HCT116 (cell line): ENCODE results near the gene KY. TPM values are rescaled to one million over a fixed set of nuclear protein-coding genes. Genes with fewer than 3 reads are reported as not detected.

Experiments
- ATAC-seq: fragments of 200-7000 bp; cut with Tn5 transposase; 2 replicates; pipeline ENCODE4 v1.9.1; 2020; ENCODE audit warnings: mild to moderate bottlenecking, moderate library complexity
- BruUV-seq: library from RNA; stranded (reverse); fragments of 400-500 nt; replicated peaks from 2 replicates; lab custom pipeline; 2021; lab: Mats Ljungman, UMichigan
- CTCF ChIA-PET: fragments of 300-600 bp; sonication (Branson Sonifier 250); formaldehyde crosslinking; loops from one replicate; lab custom pipeline; 2021; ENCODE audit warnings: antibody characterized with exemption; lab: Charles Lee
- POLR2A ChIA-PET: fragments of 300-600, 350-600 bp; sonication (Branson Sonifier 250); formaldehyde crosslinking; loops from one replicate; lab custom pipeline; 2021; ENCODE audit warnings: antibody characterized with exemption; lab: Charles Lee
- RAD21 ChIA-PET, 2 experiments: fragments of 300-600 bp; sonication (Branson Sonifier 250); formaldehyde crosslinking; loops; one replicate each; lab custom pipeline; 2023; ENCODE audit warnings: low total read pairs in 2 of 2; ENCODE audit not compliant: uncharacterized antibody in 2 of 2, unreplicated experiment in 2 of 2, low non-redundant PET in 1 of 2; lab: Charles Lee
- DNase-seq: peaks from one replicate; pipeline ENCODE4 v3.0.0-alpha.2; 2010; ENCODE audit warnings: low read depth, low spot score
- H2AFZ ChIP-seq: fragments of 200-600 bp; shearing (Covaris generic), sonication (generic); 2 replicates; pipeline ENCODE4 v1.6.1; 2017; ENCODE audit warnings: low read depth, mixed run types, mixed read lengths, antibody characterized with exemption, low read length; ENCODE audit not compliant: poor library complexity, severe bottlenecking
- H3K27ac ChIP-seq: 2 replicates; pipeline ENCODE4 v1.5.1; 2012; ENCODE audit warnings: low read depth, low read length
- H3K27me3 ChIP-seq: fragments of 200-600 bp; sonication (generic); 2 replicates; pipeline ENCODE4 v1.6.1; 2016; ENCODE audit warnings: mixed run types, low read length, mixed read lengths; ENCODE audit not compliant: insufficient read depth
- H3K36me3 ChIP-seq, 2 experiments: fragments of 200-500 bp in 1 of 2; fragments of 200-600 bp in 1 of 2; sonication (Bioruptor generic) in 1 of 2; sonication (generic) in 1 of 2; 2 replicates each; pipeline versions ENCODE4 v1.5.1 to v1.6.1; 2014 to 2016; ENCODE audit warnings: low read length in 2 of 2, inconsistent platforms in 1 of 2, mixed read lengths in 1 of 2, mixed run types in 1 of 2; ENCODE audit not compliant: insufficient read depth in 2 of 2, control insufficient read depth in 1 of 2
- H3K4me1 ChIP-seq, 2 experiments: fragments of 200-600 bp in 1 of 2; sonication (generic) in 1 of 2; 2 replicates each; pipeline versions ENCODE4 v1.5.1 to v1.6.1; 2012 to 2017; ENCODE audit warnings: low read length in 2 of 2, inconsistent platforms in 1 of 2, mild to moderate bottlenecking in 1 of 2, mixed read lengths in 1 of 2, mixed run types in 1 of 2, moderate library complexity in 1 of 2; ENCODE audit not compliant: insufficient read depth in 2 of 2, control insufficient read depth in 1 of 2
- H3K4me2 ChIP-seq: fragments of 200-600 bp; sonication (generic); 2 replicates; pipeline ENCODE4 v1.6.1; 2017; ENCODE audit warnings: mixed run types, low read length, mixed read lengths
- H3K4me3 ChIP-seq, 2 experiments: fragments of 200-600 bp in 1 of 2; sonication (generic) in 1 of 2; replicated peaks in 1 of 2; 2 replicates each; pipeline ENCODE4 v1.5.1; 2011 to 2016; ENCODE audit warnings: low read length in 2 of 2, control low read depth in 1 of 2, low read depth in 1 of 2, mild to moderate bottlenecking in 1 of 2, mixed read lengths in 1 of 2, mixed run types in 1 of 2
- H3K79me2 ChIP-seq: fragments of 200-600 bp; sonication (generic); 2 replicates; pipeline ENCODE4 v1.6.1; 2017; ENCODE audit warnings: mild to moderate bottlenecking, mixed run types, low read length, moderate library complexity, mixed read lengths; ENCODE audit not compliant: insufficient read depth
- H3K9ac ChIP-seq: fragments of 200-600 bp; sonication (generic); 2 replicates; pipeline ENCODE4 v1.6.1; 2016; ENCODE audit warnings: low read length, mixed read lengths
- H3K9me2 ChIP-seq: fragments of 200-600 bp; sonication (generic), shearing (Covaris generic); 2 replicates; pipeline ENCODE4 v1.6.1; 2017; ENCODE audit warnings: mixed run types, mild to moderate bottlenecking, moderate library complexity; ENCODE audit not compliant: insufficient read depth
- H3K9me3 ChIP-seq, 2 experiments: fragments of 200-500 bp in 1 of 2; fragments of 200-600 bp in 1 of 2; sonication (Bioruptor generic) in 1 of 2; sonication (generic) in 1 of 2; 2 replicates each; pipeline ENCODE4 v1.6.1; 2014 to 2017; ENCODE audit warnings: low read length in 2 of 2, mixed read lengths in 2 of 2, inconsistent platforms in 1 of 2, low read depth in 1 of 2, mild to moderate bottlenecking in 1 of 2, mixed run types in 1 of 2, moderate library complexity in 1 of 2; ENCODE audit not compliant: control insufficient read depth in 1 of 2, insufficient read depth in 1 of 2
- H4K20me1 ChIP-seq: fragments of 200-600 bp; sonication (generic), shearing (Covaris generic); 2 replicates; pipeline ENCODE4 v1.6.1; 2017; ENCODE audit warnings: mixed run types, mild to moderate bottlenecking, moderate library complexity; ENCODE audit not compliant: insufficient read depth
- ATF3 ChIP-seq: IDR thresholded peaks from 2 replicates; pipeline ENCODE4 v1.6.1; 2012
- ELF1 ChIP-seq: IDR thresholded peaks from 2 replicates; pipeline ENCODE4 v1.6.1; 2012; ENCODE audit warnings: low read depth, borderline replicate concordance
- EZH2 ChIP-seq: fragments of 200-600 bp; sonication (generic); IDR thresholded peaks from 2 replicates; pipeline ENCODE4 v1.6.1; 2017; ENCODE audit warnings: antibody characterized with exemption, mixed run types
- EZH2phosphoT487 ChIP-seq: fragments of 200-600 bp; IDR thresholded peaks from 2 replicates; pipeline ENCODE4 v1.6.1; 2018; ENCODE audit warnings: antibody characterized with exemption, borderline replicate concordance
- FOSL1 ChIP-seq: IDR thresholded peaks from 2 replicates; pipeline ENCODE4 v1.6.1; 2012; ENCODE audit warnings: low read depth
- JUND ChIP-seq: IDR thresholded peaks from 2 replicates; pipeline ENCODE4 v1.6.1; 2012
- POLR2A ChIP-seq: IDR thresholded peaks from 2 replicates; pipeline ENCODE4 v1.7.0; 2011; ENCODE audit warnings: borderline replicate concordance; ENCODE audit not compliant: insufficient read depth, insufficient read length; ENCODE audit errors: extremely low read depth
- RAD21 ChIP-seq: IDR thresholded peaks from 2 replicates; pipeline ENCODE4 v1.6.1; 2012; ENCODE audit warnings: low read depth, mild to moderate bottlenecking
- SP1 ChIP-seq: IDR thresholded peaks from 2 replicates; pipeline ENCODE4 v1.6.1; 2012; ENCODE audit warnings: low read depth
- SRF ChIP-seq: IDR thresholded peaks from 2 replicates; pipeline ENCODE4 v1.6.1; 2012; ENCODE audit warnings: low read depth
- ZFX ChIP-seq: fragments of 450-650 bp; IDR thresholded peaks from 2 replicates; pipeline ENCODE4 v1.6.1; 2017
- ZNF274 ChIP-seq: fragments of 200-500 bp; sonication (Bioruptor generic); IDR thresholded peaks from 2 replicates; pipeline ENCODE4 v1.6.1; 2014; ENCODE audit warnings: mild to moderate bottlenecking, low read depth, low read length, inconsistent platforms
- intact Hi-C: fragments of 100-400 bp; cut with micrococcal nuclease; formaldehyde crosslinking; loops from 2 replicates; pipeline ENCODE4 v1.10.0; 2022
- total RNA-seq: library from RNA; stranded (reverse); gene quantifications from one replicate; pipeline ENCODE4 v1.2.1, GENCODE V29; 2021; ENCODE audit not compliant: unreplicated experiment
- TF ChIP-seq, protein P1 (sequence below): IDR thresholded peaks from 2 replicates; pipeline ENCODE4 v1.6.1; 2012; ENCODE audit warnings: low read depth
- TF ChIP-seq, protein P2 (sequence below): IDR thresholded peaks from 2 replicates; pipeline ENCODE4 v1.6.1; 2012

KY gene
- total RNA-seq, 1 experiment from 2014 or later, result not detected

- no peak for DNase-seq
- Histone ChIP-seq H3K4me3 (no peak overlapping the region), H3K4me2 (no peak overlapping the region), H3K79me2 (no peaks in the 10 kb centered on the region), H3K27me3 (peaks cover 33% of the 10 kb centered on the region; the same call in 1 of the 2 replicates), H2AFZ (no peak overlapping the region), H4K20me1 (no peaks in the 10 kb centered on the region), H3K4me1 (no peaks in the 10 kb centered on the region), H3K36me3 (no peaks in the 10 kb centered on the region), H3K9ac (no peak overlapping the region), H3K27ac (no peak overlapping the region), H3K9me2 (no peaks in the 10 kb centered on the region), H3K9me3 (no peaks in the 10 kb centered on the region)
- ChIA-PET POLR2A (no interaction called here), RAD21 (no interaction called here), CTCF (no interaction called here)
- no TSS peak for BruUV-seq
- intact Hi-C loops, result no loop called here
- TF ChIP-seq EZH2, result no peak
- no peak for TF ChIP-seq ZNF274
- no peak for TF ChIP-seq SP1
- no peak for TF ChIP-seq RAD21
- TF ChIP-seq FOSL1, result no peak
- TF ChIP-seq JUND, result no peak
- TF ChIP-seq, protein P1, sequence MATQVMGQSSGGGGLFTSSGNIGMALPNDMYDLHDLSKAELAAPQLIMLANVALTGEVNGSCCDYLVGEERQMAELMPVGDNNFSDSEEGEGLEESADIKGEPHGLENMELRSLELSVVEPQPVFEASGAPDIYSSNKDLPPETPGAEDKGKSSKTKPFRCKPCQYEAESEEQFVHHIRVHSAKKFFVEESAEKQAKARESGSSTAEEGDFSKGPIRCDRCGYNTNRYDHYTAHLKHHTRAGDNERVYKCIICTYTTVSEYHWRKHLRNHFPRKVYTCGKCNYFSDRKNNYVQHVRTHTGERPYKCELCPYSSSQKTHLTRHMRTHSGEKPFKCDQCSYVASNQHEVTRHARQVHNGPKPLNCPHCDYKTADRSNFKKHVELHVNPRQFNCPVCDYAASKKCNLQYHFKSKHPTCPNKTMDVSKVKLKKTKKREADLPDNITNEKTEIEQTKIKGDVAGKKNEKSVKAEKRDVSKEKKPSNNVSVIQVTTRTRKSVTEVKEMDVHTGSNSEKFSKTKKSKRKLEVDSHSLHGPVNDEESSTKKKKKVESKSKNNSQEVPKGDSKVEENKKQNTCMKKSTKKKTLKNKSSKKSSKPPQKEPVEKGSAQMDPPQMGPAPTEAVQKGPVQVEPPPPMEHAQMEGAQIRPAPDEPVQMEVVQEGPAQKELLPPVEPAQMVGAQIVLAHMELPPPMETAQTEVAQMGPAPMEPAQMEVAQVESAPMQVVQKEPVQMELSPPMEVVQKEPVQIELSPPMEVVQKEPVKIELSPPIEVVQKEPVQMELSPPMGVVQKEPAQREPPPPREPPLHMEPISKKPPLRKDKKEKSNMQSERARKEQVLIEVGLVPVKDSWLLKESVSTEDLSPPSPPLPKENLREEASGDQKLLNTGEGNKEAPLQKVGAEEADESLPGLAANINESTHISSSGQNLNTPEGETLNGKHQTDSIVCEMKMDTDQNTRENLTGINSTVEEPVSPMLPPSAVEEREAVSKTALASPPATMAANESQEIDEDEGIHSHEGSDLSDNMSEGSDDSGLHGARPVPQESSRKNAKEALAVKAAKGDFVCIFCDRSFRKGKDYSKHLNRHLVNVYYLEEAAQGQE, result no peak
- TF ChIP-seq ATF3, result no peak
- TF ChIP-seq, protein P2, sequence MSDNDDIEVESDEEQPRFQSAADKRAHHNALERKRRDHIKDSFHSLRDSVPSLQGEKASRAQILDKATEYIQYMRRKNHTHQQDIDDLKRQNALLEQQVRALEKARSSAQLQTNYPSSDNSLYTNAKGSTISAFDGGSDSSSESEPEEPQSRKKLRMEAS, result no peak
- no peak for TF ChIP-seq ELF1
- no peak for TF ChIP-seq POLR2A
- no peak for TF ChIP-seq SRF
- TF ChIP-seq ZFX, result no peak
- no peak for TF ChIP-seq EZH2phosphoT487
- ATAC-seq, result no peak
These were observed 48.9 kb upstream of the KY start for GRCh38 chr3:134699721-134700120.
